ENCODE measurements around the gene AOPEP. TPM values are rescaled to one million over a fixed set of nuclear protein-coding genes. Genes with fewer than 3 reads are reported as not detected.

AOPEP gene
- total RNA-seq, 1 experiment from 2014 or later = 15.0 TPM

- H3K27ac Mint-ChIP-seq = peak overlapping the region in 1 of 3 experiments; percentile 52; a peak in 2 of 7 replicates
- peak; percentile 8 for DNase-seq
- no peak for TF ChIP-seq CTCF (conservative IDR thresholded peaks at IDR 0.05)
- no peak overlapping the region for H4K91ac ChIP-seq (ENCODE audit: insufficient read length, low read depth, low read length)
- no peak overlapping the region for H3K9ac ChIP-seq (ENCODE audit: extremely low read depth, insufficient read length, low read length)
- H2AK5ac ChIP-seq (ENCODE audit: insufficient read length, low read length) = no peak overlapping the region
- H3K36me3 Mint-ChIP-seq (ENCODE audit: insufficient read depth in 1 of 3, low read depth in 3 of 3) = no peaks in the 10 kb centered on the region
- H3K27me3 ChIP-seq (ENCODE audit: insufficient read depth, low read length) = no peaks in the 10 kb centered on the region
- H2AFZ ChIP-seq (ENCODE audit: low read length) = no peak overlapping the region
- H2BK15ac ChIP-seq (ENCODE audit: low read depth, low read length) = no peak overlapping the region
- no peaks in the 10 kb centered on the region for H3K9me3 ChIP-seq (ENCODE audit: control insufficient read depth, low read depth, low read length)
- H3K56ac ChIP-seq (ENCODE audit: insufficient read length, low read depth, low read length) = no peak overlapping the region
- no peak overlapping the region for H3K14ac ChIP-seq (ENCODE audit: insufficient read depth, low read length)
- H3K79me2 ChIP-seq (ENCODE audit: insufficient read depth, low read length) = no peaks in the 10 kb centered on the region
- H3K4me3 Mint-ChIP-seq = no peak overlapping the region
- H2BK12ac ChIP-seq (ENCODE audit: insufficient read length, low read depth, low read length) = no peak overlapping the region
- no peaks in the 10 kb centered on the region for H3K79me1 ChIP-seq (ENCODE audit: insufficient read depth, low read depth, low read length, poor library complexity, severe bottlenecking)
- H2BK5ac ChIP-seq (ENCODE audit: insufficient read length, low read length) = no peak overlapping the region
- no peaks in the 10 kb centered on the region for H3K27me3 Mint-ChIP-seq (ENCODE audit: low read depth)
- H3K9me3 Mint-ChIP-seq = no peaks in the 10 kb centered on the region
- H3K4me1 Mint-ChIP-seq = peaks cover 16 to 26% of the 10 kb centered on the region in 2 experiments
- H2BK120ac ChIP-seq (ENCODE audit: low read depth, low read length, poor library complexity, severe bottlenecking) = no peak overlapping the region
- no peak overlapping the region for H4K8ac ChIP-seq (replicated peaks; ENCODE audit: insufficient read length, low read depth, low read length)
- no peak overlapping the region for H3K4me2 ChIP-seq (ENCODE audit: insufficient read depth, insufficient read length, low read length)
- no peak overlapping the region for H3K23ac ChIP-seq (ENCODE audit: insufficient read length, low read depth, low read length)
- H3K18ac ChIP-seq (ENCODE audit: insufficient read length, low read depth, low read length) = no peak overlapping the region
- no peak overlapping the region for H3K4ac ChIP-seq (ENCODE audit: low read depth, low read length)
- H4K5ac ChIP-seq (ENCODE audit: insufficient read length, low read depth, low read length) = no peak overlapping the region
- no peak overlapping the region for H3T11ph ChIP-seq (ENCODE audit: low read length)
- no CpG with 5 or more reads among the region's 10 CpGs for WGBS (ENCODE audit: extremely low coverage, insufficient read length, low lambda C conversion rate)
- H2BK20ac ChIP-seq (ENCODE audit: low read depth, low read length, poor library complexity, severe bottlenecking) = no peak overlapping the region
- H3K23me2 ChIP-seq (ENCODE audit: insufficient read length, low read depth, low read length, poor library complexity, severe bottlenecking) = no peaks in the 10 kb centered on the region
- H3K27ac ChIP-seq (ENCODE audit: insufficient read length, low read depth, low read length) = no peak overlapping the region
- H3K4me1 ChIP-seq (ENCODE audit: insufficient read depth, low read length) = 0 out of 2 replicates have a peak, but pooled peaks cover 5% of the 10 kb centered on the region
- no peaks in the 10 kb centered on the region for H4K20me1 ChIP-seq (ENCODE audit: control insufficient read depth, insufficient read depth, insufficient read length)
Observed at GRCh38 chr9:94900222-94901018, 173.9 kb downstream of the AOPEP start.
